Dendritic cell treated with granulocyte-macrophage colony-stimulating factor and Interleukin-4, amounts not matched to agents 40 ng/mL and 50 ng/mL, for 4 days (primary cell): ENCODE measurements around the gene ATF4.

ENCODE experiments used
- H3K27ac Mint-ChIP-seq: one replicate; pipeline ENCODE4 v1.8.0; 2022; ENCODE audit warnings: mild to moderate bottlenecking, mixed read lengths
- H3K27me3 Mint-ChIP-seq: one replicate; pipeline ENCODE4 v1.8.0; 2022; ENCODE audit warnings: mild to moderate bottlenecking, mixed read lengths
- H3K36me3 Mint-ChIP-seq: one replicate; pipeline ENCODE4 v1.8.0; 2022; ENCODE audit warnings: low read depth, mixed read lengths
- H3K4me1 Mint-ChIP-seq: one replicate; pipeline ENCODE4 v1.8.0; 2022; ENCODE audit warnings: low read depth, mixed read lengths
- H3K4me3 Mint-ChIP-seq: one replicate; pipeline ENCODE4 v1.8.0; 2022; ENCODE audit warnings: mild to moderate bottlenecking, moderate library complexity, mixed read lengths
- H3K9me3 Mint-ChIP-seq: one replicate; pipeline ENCODE4 v1.8.0; 2022; ENCODE audit warnings: mixed read lengths
- intact Hi-C: fragments of 100-400 bp; cut with micrococcal nuclease; formaldehyde crosslinking; loops from one replicate; pipeline ENCODE4 v1.15.0; 2022

Gene ATF4

GRCh38 chr22:39481054-39481453, 39.3 kb upstream of the ATF4 start:
- peaks cover 10% of the 10 kb centered on the region for H3K27me3 Mint-ChIP-seq
- H3K4me3 Mint-ChIP-seq = no peak overlapping the region
- no peaks in the 10 kb centered on the region for H3K4me1 Mint-ChIP-seq
- intact Hi-C loops = no loop called here
- no peaks in the 10 kb centered on the region for H3K9me3 Mint-ChIP-seq
- H3K27ac Mint-ChIP-seq = no peak overlapping the region
- H3K36me3 Mint-ChIP-seq = no peaks in the 10 kb centered on the region

- Mint-ChIP-seq H3K4me3 (no peak overlapping the region), H3K9me3 (no peaks in the 10 kb centered on the region), H3K27me3 (peaks cover 10% of the 10 kb centered on the region), H3K36me3 (no peaks in the 10 kb centered on the region), H3K27ac (no peak overlapping the region), H3K4me1 (no peaks in the 10 kb centered on the region)
- intact Hi-C loops = no loop called here
Measured at GRCh38 chr22:39481595-39481994, 38.8 kb upstream of the ATF4 start.

- Mint-ChIP-seq H3K4me1 (no peaks in the 10 kb centered on the region), H3K4me3 (no peak overlapping the region)
- intact Hi-C loops = no loop called here
Measured at GRCh38 chr22:39482768-39483167, 37.6 kb upstream of the ATF4 start.

GRCh38 chr22:39486951-39487825, 33.2 kb upstream of the ATF4 start:
- Mint-ChIP-seq H3K27me3 (peaks cover 7% of the 10 kb centered on the region), H3K4me3 (no peak overlapping the region), H3K9me3 (no peaks in the 10 kb centered on the region), H3K36me3 (no peaks in the 10 kb centered on the region), H3K27ac (no peak overlapping the region), H3K4me1 (peaks cover 17% of the 10 kb centered on the region)
- intact Hi-C loops = no loop called here

More at GRCh38 chr22:39482768-39483167, 37.6 kb upstream of the ATF4 start:
- Mint-ChIP-seq H3K27ac (no peak overlapping the region), H3K9me3 (no peaks in the 10 kb centered on the region), H3K36me3 (no peaks in the 10 kb centered on the region), H3K27me3 (peaks cover 10% of the 10 kb centered on the region)

GRCh38 chr22:39487826-39488520, 32.4 kb upstream of the ATF4 start:
- Mint-ChIP-seq H3K36me3 (no peaks in the 10 kb centered on the region), H3K4me1 (peaks cover 19% of the 10 kb centered on the region), H3K27me3 (peaks cover 6% of the 10 kb centered on the region), H3K9me3 (no peaks in the 10 kb centered on the region), H3K27ac (no peak overlapping the region), H3K4me3 (no peak overlapping the region)
- intact Hi-C loops = no loop called here

- no peak overlapping the region for H3K27ac Mint-ChIP-seq
- H3K4me1 Mint-ChIP-seq = peaks cover 26% of the 10 kb centered on the region
- intact Hi-C loops = no loop called here
- peaks cover 4% of the 10 kb centered on the region for H3K27me3 Mint-ChIP-seq
- no peaks in the 10 kb centered on the region for H3K36me3 Mint-ChIP-seq
- no peaks in the 10 kb centered on the region for H3K9me3 Mint-ChIP-seq
- no peak overlapping the region for H3K4me3 Mint-ChIP-seq
Measured at GRCh38 chr22:39488563-39489083, 31.7 kb upstream of the ATF4 start.

- peak overlapping the region; percentile 46 for H3K4me3 Mint-ChIP-seq
- intact Hi-C loops = no loop called here
- H3K4me1 Mint-ChIP-seq = peaks cover 31% of the 10 kb centered on the region
- peak overlapping the region; percentile 70 for H3K27ac Mint-ChIP-seq
- no peaks in the 10 kb centered on the region for H3K36me3 Mint-ChIP-seq
- H3K27me3 Mint-ChIP-seq = no peaks in the 10 kb centered on the region
- no peaks in the 10 kb centered on the region for H3K9me3 Mint-ChIP-seq
Measured at GRCh38 chr22:39489094-39490068, 31.0 kb upstream of the ATF4 start.

- intact Hi-C loops = no loop called here
- H3K9me3 Mint-ChIP-seq = no peaks in the 10 kb centered on the region
- no peaks in the 10 kb centered on the region for H3K27me3 Mint-ChIP-seq
- peak overlapping the region; percentile 46 for H3K4me3 Mint-ChIP-seq
- H3K36me3 Mint-ChIP-seq = no peaks in the 10 kb centered on the region
- peaks cover 40% of the 10 kb centered on the region for H3K4me1 Mint-ChIP-seq
- peak overlapping the region; percentile 70 for H3K27ac Mint-ChIP-seq
Measured at GRCh38 chr22:39490135-39490798, 30.1 kb upstream of the ATF4 start.

- Mint-ChIP-seq H3K4me1 (peaks cover 49% of the 10 kb centered on the region), H3K4me3 (no peak overlapping the region), H3K27me3 (no peaks in the 10 kb centered on the region), H3K27ac (no peak overlapping the region), H3K9me3 (no peaks in the 10 kb centered on the region), H3K36me3 (no peaks in the 10 kb centered on the region)
- intact Hi-C loops = no loop called here
Measured at GRCh38 chr22:39490966-39491680, 29.2 kb upstream of the ATF4 start.

- no peaks in the 10 kb centered on the region for H3K36me3 Mint-ChIP-seq
- no peak overlapping the region for H3K27ac Mint-ChIP-seq
- no peak overlapping the region for H3K4me3 Mint-ChIP-seq
- H3K4me1 Mint-ChIP-seq = peaks cover 54% of the 10 kb centered on the region
- no peaks in the 10 kb centered on the region for H3K9me3 Mint-ChIP-seq
- no peaks in the 10 kb centered on the region for H3K27me3 Mint-ChIP-seq
- intact Hi-C loops = no loop called here
Measured at GRCh38 chr22:39491696-39492095, 28.7 kb upstream of the ATF4 start.

- Mint-ChIP-seq H3K36me3 (no peaks in the 10 kb centered on the region), H3K4me3 (no peak overlapping the region), H3K9me3 (no peaks in the 10 kb centered on the region), H3K27ac (no peak overlapping the region), H3K4me1 (peaks cover 57% of the 10 kb centered on the region), H3K27me3 (no peaks in the 10 kb centered on the region)
- intact Hi-C loops = no loop called here
Measured at GRCh38 chr22:39492186-39492585, 28.2 kb upstream of the ATF4 start.

GRCh38 chr22:39493759-39494158, 26.6 kb upstream of the ATF4 start:
- Mint-ChIP-seq H3K36me3 (no peaks in the 10 kb centered on the region), H3K4me3 (no peak overlapping the region), H3K4me1 (peaks cover 63% of the 10 kb centered on the region), H3K9me3 (no peaks in the 10 kb centered on the region), H3K27me3 (no peaks in the 10 kb centered on the region), H3K27ac (no peak overlapping the region)
- intact Hi-C loops = loop anchor here (1.0 kb wide), 1 partner anchor 36 kb away; no protein-coding TSS in a partner anchor
